BJ (cell line): ENCODE results near the gene PPP2R5E. TPM values are rescaled to one million over a fixed set of nuclear protein-coding genes. Genes with fewer than 3 reads are reported as not detected.

Experiments
- CTCF ChIA-PET: fragments of 350-600 bp; formaldehyde crosslinking; extraction: SDS; loops from one replicate; lab custom pipeline; 2021; ENCODE audit warnings: antibody characterized with exemption, inconsistent platforms; lab: Yijun Ruan, JAX
- POLR2A ChIA-PET: fragments of 300-600 bp; sonication (Branson Sonifier 250); formaldehyde crosslinking; extraction: SDS; loops from one replicate; lab custom pipeline; 2021; ENCODE audit warnings: antibody characterized with exemption; lab: Charles Lee
- DNase-seq: peaks from one replicate; pipeline ENCODE4 v3.0.0-alpha.2; 2011; ENCODE audit warnings: low read depth
- H3K27me3 ChIP-seq: 2 replicates; pipeline ENCODE4 v1.6.0; 2011; ENCODE audit warnings: low read length; ENCODE audit not compliant: control insufficient read depth, insufficient read depth
- H3K36me3 ChIP-seq: 2 replicates; pipeline ENCODE4 v1.5.1; 2011; ENCODE audit warnings: low read length; ENCODE audit not compliant: control insufficient read depth, insufficient read depth
- H3K4me3 ChIP-seq: 2 replicates; pipeline ENCODE4 v1.5.1; 2011; ENCODE audit warnings: low read depth, mild to moderate bottlenecking, control low read depth, low read length
- polyA plus RNA-seq: library from polyadenylated mRNA; depleted of rRNA; stranded (reverse); fragments of >200 nt; gene quantifications from 2 replicates; pipeline ENCODE4 v1.2.3, GENCODE V29; 2011
- TF ChIP-seq, protein P1 (sequence below): IDR thresholded peaks from 2 replicates; pipeline ENCODE4 v1.5.1; 2011; ENCODE audit warnings: low read depth, mild to moderate bottlenecking, control low read depth, inconsistent platforms, low read length, moderate library complexity; ENCODE audit not compliant: insufficient read depth

Gene PPP2R5E
- polyA plus RNA-seq, 1 experiment: 4.8 TPM

DNA sequence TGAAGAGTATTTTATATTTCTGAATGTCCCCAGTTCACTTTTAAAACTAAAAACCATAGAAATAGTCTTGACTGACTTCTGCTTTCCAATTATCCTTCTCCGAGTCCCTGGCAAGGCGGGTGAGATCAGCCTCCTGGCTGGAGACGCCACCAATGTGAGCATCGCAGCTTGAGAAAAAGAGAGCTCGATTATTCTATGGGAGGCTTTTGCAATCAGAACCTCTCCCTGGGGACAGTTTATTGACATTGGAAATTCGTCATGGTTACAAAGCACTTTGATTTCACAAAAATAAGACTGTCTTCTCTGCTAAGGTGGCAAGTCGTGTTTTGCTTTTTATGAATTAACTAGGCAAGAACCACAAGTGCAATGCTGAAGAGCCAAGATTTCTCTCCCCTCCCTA lies 200.8 kb downstream of the PPP2R5E start:
- ChIA-PET POLR2A (interaction anchor here (0.6 kb wide), 1 partner anchor 299 kb away, joined by 6 read pairs; the partner anchor contains the start of gene WDR89), CTCF (no interaction called here)
- Histone ChIP-seq H3K27me3 (peaks cover 2% of the 10 kb centered on the region; the same call in 1 of the 2 replicates), H3K4me3 (no peak overlapping the region), H3K36me3 (no peaks in the 10 kb centered on the region)
- DNase-seq: no peak
- TF ChIP-seq, protein P1, sequence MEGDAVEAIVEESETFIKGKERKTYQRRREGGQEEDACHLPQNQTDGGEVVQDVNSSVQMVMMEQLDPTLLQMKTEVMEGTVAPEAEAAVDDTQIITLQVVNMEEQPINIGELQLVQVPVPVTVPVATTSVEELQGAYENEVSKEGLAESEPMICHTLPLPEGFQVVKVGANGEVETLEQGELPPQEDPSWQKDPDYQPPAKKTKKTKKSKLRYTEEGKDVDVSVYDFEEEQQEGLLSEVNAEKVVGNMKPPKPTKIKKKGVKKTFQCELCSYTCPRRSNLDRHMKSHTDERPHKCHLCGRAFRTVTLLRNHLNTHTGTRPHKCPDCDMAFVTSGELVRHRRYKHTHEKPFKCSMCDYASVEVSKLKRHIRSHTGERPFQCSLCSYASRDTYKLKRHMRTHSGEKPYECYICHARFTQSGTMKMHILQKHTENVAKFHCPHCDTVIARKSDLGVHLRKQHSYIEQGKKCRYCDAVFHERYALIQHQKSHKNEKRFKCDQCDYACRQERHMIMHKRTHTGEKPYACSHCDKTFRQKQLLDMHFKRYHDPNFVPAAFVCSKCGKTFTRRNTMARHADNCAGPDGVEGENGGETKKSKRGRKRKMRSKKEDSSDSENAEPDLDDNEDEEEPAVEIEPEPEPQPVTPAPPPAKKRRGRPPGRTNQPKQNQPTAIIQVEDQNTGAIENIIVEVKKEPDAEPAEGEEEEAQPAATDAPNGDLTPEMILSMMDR: no peak

DNA sequence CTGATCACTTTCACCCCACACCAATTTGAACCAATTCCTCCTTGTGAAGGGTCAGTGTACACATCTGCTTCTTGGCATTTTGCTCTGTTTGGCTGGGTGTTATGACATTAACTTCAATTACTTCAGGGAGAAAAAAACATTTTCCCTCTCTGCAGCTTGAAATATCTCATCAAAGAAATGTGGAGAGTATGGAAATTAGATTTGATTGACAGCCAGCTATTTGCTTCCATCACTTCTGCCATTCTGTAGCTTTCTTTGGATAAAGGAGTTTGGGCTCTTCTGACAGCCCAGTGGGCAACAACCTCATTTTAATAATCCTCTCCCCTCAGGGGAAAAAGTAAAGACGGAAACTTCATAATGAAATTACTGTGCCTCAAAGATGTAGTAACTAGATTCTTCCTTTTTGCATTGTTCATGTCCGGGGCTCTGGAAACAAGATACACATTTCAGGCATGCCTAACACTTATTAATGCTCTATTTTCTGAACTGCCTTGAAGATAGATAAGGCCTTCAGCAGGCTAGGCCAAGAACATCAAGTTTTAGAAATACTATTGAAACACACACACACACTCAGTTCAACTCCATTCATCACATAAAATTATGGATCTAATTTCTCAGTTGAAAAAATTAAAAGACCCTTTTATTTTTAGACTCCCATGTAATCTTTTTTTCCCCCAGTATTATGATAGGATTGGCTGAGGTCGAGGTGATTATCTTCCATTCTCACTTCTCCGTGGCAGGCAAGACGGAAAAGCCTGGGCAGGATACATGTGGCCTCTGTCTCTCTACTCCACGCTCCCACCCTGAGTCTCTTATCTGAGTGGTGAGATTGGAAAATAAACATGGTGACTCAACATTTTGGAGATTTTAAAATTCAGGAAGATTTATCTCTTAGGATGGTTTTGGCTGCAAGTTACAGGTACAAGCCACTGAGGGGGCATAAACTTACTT lies 214.1 kb downstream of the PPP2R5E start:
- no peak for DNase-seq
- Histone ChIP-seq H3K4me3 (no peak overlapping the region), H3K36me3 (no peaks in the 10 kb centered on the region), H3K27me3 (peaks cover 2% of the 10 kb centered on the region; the same call in 1 of the 2 replicates)
- TF ChIP-seq, protein P1: no peak
- ChIA-PET CTCF (interaction anchor here (0.6 kb wide), 1 partner anchor 1254 kb away, joined by 3 read pairs; no protein-coding TSS in a partner anchor), POLR2A (no interaction called here)

DNA sequence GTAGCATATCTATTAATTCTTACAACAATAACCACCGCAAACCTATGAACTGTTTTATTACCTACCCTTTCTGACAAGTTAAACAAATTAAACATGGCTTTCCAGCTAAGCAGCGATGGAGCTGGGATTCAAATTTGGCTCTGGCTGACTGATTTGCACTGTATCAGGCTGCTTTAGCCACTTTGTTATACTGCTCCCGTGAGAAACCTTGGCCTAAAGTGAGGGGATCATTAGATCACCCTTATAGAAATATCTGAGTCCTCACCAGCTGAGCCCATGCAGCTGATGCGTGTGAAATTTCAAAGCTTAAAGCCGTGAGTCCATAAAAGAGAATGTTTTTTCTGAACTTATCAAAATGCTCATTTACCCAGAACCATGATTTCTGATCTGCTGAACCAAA lies 216.3 kb downstream of the PPP2R5E start:
- Histone ChIP-seq H3K27me3 (peaks cover 2% of the 10 kb centered on the region; the same call in 1 of the 2 replicates), H3K36me3 (no peaks in the 10 kb centered on the region), H3K4me3 (no peak overlapping the region)
- TF ChIP-seq, protein P1: no peak
- DNase-seq: no peak
- POLR2A ChIA-PET: no interaction called here
- CTCF ChIA-PET: no interaction called here

DNA sequence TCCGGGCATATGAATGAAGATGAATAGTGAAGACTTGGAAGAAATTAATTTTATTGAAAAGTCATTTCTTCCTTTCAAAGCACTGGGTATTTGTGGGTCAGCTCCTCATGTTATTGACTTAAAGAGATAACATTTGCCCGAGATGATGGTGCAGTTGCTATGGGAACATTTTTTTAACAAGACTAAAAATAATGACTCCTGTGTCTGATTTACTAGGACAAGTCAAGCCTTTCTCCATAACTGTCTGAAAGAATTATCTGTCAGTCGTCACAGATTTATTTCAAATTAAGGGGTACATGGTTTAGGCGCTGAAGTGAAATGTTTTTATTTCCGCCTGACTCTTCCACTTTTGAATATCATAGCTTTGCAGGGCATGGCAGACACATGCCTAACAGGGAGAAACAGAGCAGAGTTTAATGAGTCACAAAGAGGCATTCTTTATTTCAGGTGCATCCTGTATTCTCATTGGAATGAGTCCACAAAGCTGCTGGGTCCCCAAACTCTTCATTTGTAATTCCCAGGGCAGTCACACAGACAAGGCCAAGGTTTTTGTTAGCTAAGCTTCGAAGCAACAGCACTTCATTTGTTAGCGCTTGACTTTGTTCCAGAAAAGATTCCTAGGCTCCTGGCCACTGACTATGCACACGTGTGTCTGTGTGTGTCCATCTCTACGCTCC lies 220.1 kb downstream of the PPP2R5E start:
- Histone ChIP-seq H3K27me3 (peaks cover 2% of the 10 kb centered on the region; the same call in 1 of the 2 replicates), H3K36me3 (no peaks in the 10 kb centered on the region), H3K4me3 (no peak overlapping the region)
- CTCF ChIA-PET: interaction anchor here (1.0 kb wide), 1 partner anchor 1160 kb away, joined by 3 read pairs; no protein-coding TSS in a partner anchor
- TF ChIP-seq, protein P1: no peak
- POLR2A ChIA-PET: no interaction called here
- no peak for DNase-seq

DNA sequence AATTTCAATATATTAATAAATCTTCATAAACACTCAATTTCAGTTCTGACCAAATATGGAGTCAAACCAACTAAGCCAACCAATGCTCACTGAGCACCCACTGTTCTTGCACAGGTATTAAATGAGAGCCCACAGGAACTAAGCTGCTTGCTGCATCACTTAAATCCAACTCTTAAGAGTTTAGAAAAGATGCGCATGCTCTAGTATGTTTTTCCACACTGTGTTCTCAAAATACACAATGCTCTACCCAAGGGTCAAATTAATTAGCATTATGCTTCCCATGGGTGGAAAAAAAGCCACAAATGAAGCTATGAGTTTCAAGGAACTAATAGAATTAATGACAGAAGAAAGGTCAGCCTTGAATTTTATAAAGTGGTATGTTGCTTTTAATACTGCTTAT lies 220.7 kb downstream of the PPP2R5E start:
- CTCF ChIA-PET: interaction anchor here (1.0 kb wide), 1 partner anchor 1159 kb away, joined by 3 read pairs; no protein-coding TSS in a partner anchor

More for the DNA sequence above, 220.7 kb downstream of the PPP2R5E start:
- POLR2A ChIA-PET: no interaction called here
- H3K4me3 ChIP-seq: no peak overlapping the region
- no peaks in the 10 kb centered on the region for H3K27me3 ChIP-seq
- H3K36me3 ChIP-seq: no peaks in the 10 kb centered on the region
- TF ChIP-seq, protein P1: no peak
- no peak for DNase-seq
